ENCODE data around the gene KAT6B.
"Not testable (repeated sequence)": the region's sequence is repeated elsewhere in the genome, so short reads cannot be mapped to it uniquely, and the experiment has no call there.

Gene KAT6B

GRCh38 chr10:74826142-74827044 is at the start of gene KAT6B:
Gene KAT6B (plus strand): TSS chr10:74826600. CDS start chr10:74842858, 16,258 bp downstream.
- DNase-seq (ENCODE audit: low read depth in 2 of 3, low spot score in 2 of 3) = peak; percentile 93 to 99 (median 95)

- no peak for DNase-seq (ENCODE audit: low read depth in 2 of 3, low spot score in 2 of 3)
Measured at GRCh38 chr10:74778436-74779094, 47.8 kb upstream of the KAT6B start.

GRCh38 chr10:74781870-74782269 is 44.5 kb upstream of the KAT6B start:
- not testable (repeated sequence) for DNase-seq (ENCODE audit: low read depth in 2 of 3, low spot score in 2 of 3)

- no peak for DNase-seq (ENCODE audit: low read depth in 2 of 3, low spot score in 2 of 3)
Measured at GRCh38 chr10:74784462-74784861, 41.9 kb upstream of the KAT6B start.

GRCh38 chr10:74786126-74786525 is 40.3 kb upstream of the KAT6B start:
- no peak for DNase-seq (ENCODE audit: low read depth in 2 of 3, low spot score in 2 of 3)

- no peak for DNase-seq (ENCODE audit: low read depth in 2 of 3, low spot score in 2 of 3)
Measured at GRCh38 chr10:74787457-74787856, 38.9 kb upstream of the KAT6B start.

- not testable (repeated sequence) for DNase-seq (ENCODE audit: low read depth in 2 of 3, low spot score in 2 of 3)
Measured at GRCh38 chr10:74791979-74792378, 34.4 kb upstream of the KAT6B start.

GRCh38 chr10:74792726-74793125 is 33.7 kb upstream of the KAT6B start:
- no peak for DNase-seq (ENCODE audit: low read depth in 2 of 3, low spot score in 2 of 3)

GRCh38 chr10:74793240-74793639 is 33.2 kb upstream of the KAT6B start:
- DNase-seq (ENCODE audit: low read depth in 2 of 3, low spot score in 2 of 3) = not testable (repeated sequence)

- DNase-seq (ENCODE audit: low read depth in 2 of 3, low spot score in 2 of 3) = no peak
Measured at GRCh38 chr10:74794531-74794930, 31.9 kb upstream of the KAT6B start.

GRCh38 chr10:74797550-74797949 is 28.9 kb upstream of the KAT6B start:
- no peak for DNase-seq (ENCODE audit: low read depth in 2 of 3, low spot score in 2 of 3)

- no peak for DNase-seq (ENCODE audit: low read depth in 2 of 3, low spot score in 2 of 3)
Measured at GRCh38 chr10:74799721-74800221, 26.6 kb upstream of the KAT6B start.

- DNase-seq (ENCODE audit: low read depth in 2 of 3, low spot score in 2 of 3) = no peak
Measured at GRCh38 chr10:74801447-74801846, 25.0 kb upstream of the KAT6B start.

GRCh38 chr10:74808501-74808900 is 17.9 kb upstream of the KAT6B start:
- no peak for DNase-seq (ENCODE audit: low read depth in 2 of 3, low spot score in 2 of 3)

- DNase-seq (ENCODE audit: low read depth in 2 of 3, low spot score in 2 of 3) = no peak
Measured at GRCh38 chr10:74810087-74810486, 16.3 kb upstream of the KAT6B start.

- no peak for DNase-seq (ENCODE audit: low read depth in 2 of 3, low spot score in 2 of 3)
Measured at GRCh38 chr10:74813381-74814259, 12.8 kb upstream of the KAT6B start.

GRCh38 chr10:74814797-74815196 is 11.6 kb upstream of the KAT6B start:
- no peak for DNase-seq (ENCODE audit: low read depth in 2 of 3, low spot score in 2 of 3)

- no peak for DNase-seq (ENCODE audit: low read depth in 2 of 3, low spot score in 2 of 3)
Measured at GRCh38 chr10:74816824-74817498, 9.4 kb upstream of the KAT6B start.

- DNase-seq (ENCODE audit: low read depth in 2 of 3, low spot score in 2 of 3) = no peak
Measured at GRCh38 chr10:74821501-74821900, 4.9 kb upstream of the KAT6B start.

GRCh38 chr10:74822101-74822500 is 4.3 kb upstream of the KAT6B start:
- no peak for DNase-seq (ENCODE audit: low read depth in 2 of 3, low spot score in 2 of 3)

Measured in activated CD8-positive, alpha-beta memory T cell treated with anti-CD3 and anti-CD28 coated beads for 48 hours (primary cell).